Transverse colon (tissue), 4 donors: ENCODE results near the gene COL21A1. TPM values are rescaled to one million over a fixed set of nuclear protein-coding genes. Genes with fewer than 3 reads are reported as not detected.

Experiments
- DNase-seq: peaks from one replicate; pipeline ENCODE4 v3.0.0-alpha.2; 2019
- H3K27ac ChIP-seq, 4 donors: fragments of 200-600 bp; sonication (generic); 2 replicates each; pipeline ENCODE4 v1.5.1; 2016 to 2018; ENCODE audit warnings: inconsistent platforms in 4 of 4
- H3K27me3 ChIP-seq: fragments of 200-600 bp; sonication (generic); 2 replicates; pipeline ENCODE4 v1.5.1; 2017; ENCODE audit warnings: inconsistent platforms
- H3K36me3 ChIP-seq, 4 donors: fragments of 200-600 bp; sonication (generic); 2 replicates each; pipeline ENCODE4 v1.5.1; 2017 to 2019; ENCODE audit warnings: inconsistent platforms in 4 of 4
- H3K4me1 ChIP-seq, 4 donors: fragments of 200-600 bp; sonication (generic); 2 replicates each; pipeline ENCODE4 v1.5.1; 2017 to 2020; ENCODE audit warnings: inconsistent platforms in 4 of 4
- H3K4me3 ChIP-seq, 4 donors: fragments of 200-600 bp; sonication (generic); 1 replicate in 1 of 4; 2 replicates in 3 of 4; pipeline versions ENCODE4 v1.5.1 to v1.6.1; 2017 to 2019; ENCODE audit warnings: inconsistent platforms in 4 of 4
- H3K9me3 ChIP-seq, 2 donors: fragments of 200-600 bp; sonication (generic); 2 replicates each; pipeline ENCODE4 v1.5.1; 2017 to 2019; ENCODE audit warnings: inconsistent platforms in 2 of 2
- CTCF ChIP-seq, 5 experiments: fragments of 200-600 bp in 3 of 5; fragments of 450-650 bp in 2 of 5; sonication (generic) in 3 of 5; IDR thresholded peaks; 1 replicate in 2 of 5; 2 replicates in 3 of 5; pipeline ENCODE4 v1.5.1; 2016 to 2017; ENCODE audit warnings: antibody characterized with exemption in 5 of 5, inconsistent platforms in 3 of 5, mild to moderate bottlenecking in 2 of 5, moderate library complexity in 1 of 5
- EP300 ChIP-seq: sonication (generic); formaldehyde crosslinking; IDR thresholded peaks from one replicate; pipeline ENCODE4 v1.6.1; 2017; ENCODE audit warnings: antibody characterized with exemption, low read depth
- POLR2A ChIP-seq: fragments of 450-650 bp; IDR thresholded peaks from one replicate; pipeline ENCODE4 v1.6.1; 2016; ENCODE audit warnings: antibody characterized with exemption, mild to moderate bottlenecking, moderate library complexity
- POLR2AphosphoS5 ChIP-seq, 3 donors: sonication (generic); formaldehyde crosslinking; IDR thresholded peaks; one replicate each; pipeline ENCODE4 v1.6.1; 2016; ENCODE audit warnings: antibody characterized with exemption in 3 of 3
- WGBS, 2 donors: methylation state at CpG; one replicate each; pipeline ENCODE4 v1.1.5; 2018; ENCODE audit warnings: low coverage in 1 of 2; 5-methylcytosine and 5-hydroxymethylcytosine counted together
- in situ Hi-C, 4 donors: fragments of 200-750 bp; cut with MboI; loops; one replicate each; pipeline versions ENCODE4 v1.15.0 to v1.15.1; 2017; ENCODE audit warnings: low sequenced_read_pairs in 3 of 4, low pct_ligation_motif_present in 1 of 4, low pct_unique_long_range_greater_than_20kb in 1 of 4
- intact Hi-C: fragments of 100-400 bp; cut with DNase I; formaldehyde crosslinking; loops from one replicate; pipeline ENCODE4 v1.15.1; 2023; ENCODE audit warnings: low total_unique reads
- total RNA-seq, 4 donors: library from RNA; depleted of rRNA; stranded (reverse); fragments of >200 nt; gene quantifications; one replicate each; pipeline ENCODE4 v1.1.0, GENCODE V29; 2016

Gene COL21A1
- total RNA-seq, 4 donors from 2014 or later = 0.40 to 5.7 (median 3.3) TPM

- Histone ChIP-seq H3K36me3 (no peaks in the 10 kb centered on the region), H3K27ac (no peak overlapping the region), H3K9me3 (no peaks in the 10 kb centered on the region), H3K4me3 (no peak overlapping the region), H3K4me1 (no peaks in the 10 kb centered on the region), H3K27me3 (no peaks in the 10 kb centered on the region)
- DNase-seq = no peak
- intact Hi-C loops (no loop called here), in situ Hi-C loops (no loop called here)
- WGBS, 2 donors = 56 to 58% methylated on average over 1 of the region's 1 CpG
- TF ChIP-seq POLR2AphosphoS5 (IDR thresholded peaks at IDR 0.05) (no peak), CTCF (IDR thresholded peaks at IDR 0.05) (no peak), POLR2A (no peak), EP300 (no peak)
Observed at GRCh38 chr6:56255349-56255748, 8.0 kb upstream of the COL21A1 start.

GRCh38 chr6:56250266-56250665, 2.9 kb upstream of the COL21A1 start:
- no peak for DNase-seq
- WGBS, 2 donors = 29% methylated on average over 2 of the region's 2 CpGs; no CpG with 5 or more reads in 1 of the 2 donors
- Histone ChIP-seq H3K9me3 (no peaks in the 10 kb centered on the region), H3K4me1 (peaks cover 0 to 13% (median 13%) of the 10 kb centered on the region in 4 donors), H3K27me3 (peaks cover 10% of the 10 kb centered on the region), H3K4me3 (no peak overlapping the region), H3K36me3 (no peaks in the 10 kb centered on the region), H3K27ac (no peak overlapping the region)
- intact Hi-C loops (no loop called here), in situ Hi-C loops (no loop called here)
- TF ChIP-seq EP300 = no peak
- TF ChIP-seq POLR2AphosphoS5 (IDR thresholded peaks at IDR 0.05) = peak in 1 of 3 donors; percentile 60

- in situ Hi-C loops = no loop called here
- H3K27me3 ChIP-seq = peaks cover 10% of the 10 kb centered on the region
- peak overlapping the region in 3 of 4 donors; percentile 11 to 65 (median 55) for H3K27ac ChIP-seq
- 31 to 35% methylated on average over 12 of the region's 12 CpGs for WGBS, 2 donors
- peaks cover 0 to 13% (median 13%) of the 10 kb centered on the region in 4 donors for H3K4me1 ChIP-seq
- no peaks in the 10 kb centered on the region for H3K36me3 ChIP-seq
- intact Hi-C loops = no loop called here
- TF ChIP-seq CTCF (IDR thresholded peaks at IDR 0.05) (no peak), POLR2AphosphoS5 (IDR thresholded peaks at IDR 0.05) (no peak), EP300 (no peak), POLR2A (no peak)
- peak overlapping the region in 3 of 4 donors; percentile 28 to 46 (median 29) for H3K4me3 ChIP-seq
- H3K9me3 ChIP-seq = no peaks in the 10 kb centered on the region
- no peak for DNase-seq
Observed at GRCh38 chr6:56247654-56248122, 308 bp upstream of the COL21A1 start.

GRCh38 chr6:56246541-56246880, 869 bp downstream of the COL21A1 start:
- Histone ChIP-seq H3K36me3 (no peaks in the 10 kb centered on the region), H3K9me3 (no peaks in the 10 kb centered on the region), H3K4me1 (peaks cover 0 to 13% (median 13%) of the 10 kb centered on the region in 4 donors), H3K4me3 (peak overlapping the region in 3 of 4 donors; percentile 28 to 46 (median 29)), H3K27me3 (peaks cover 10% of the 10 kb centered on the region), H3K27ac (peak overlapping the region; percentile 6 to 65 (median 33))
- intact Hi-C loops (no loop called here), in situ Hi-C loops (no loop called here)
- WGBS, 2 donors = 38% methylated on average over 5 of the region's 5 CpGs; no CpG with 5 or more reads in 1 of the 2 donors
- DNase-seq = no peak
- TF ChIP-seq POLR2AphosphoS5 (IDR thresholded peaks at IDR 0.05) = no peak
- TF ChIP-seq CTCF (IDR thresholded peaks at IDR 0.05) = no peak

- Histone ChIP-seq H3K27me3 (peaks cover 10% of the 10 kb centered on the region), H3K36me3 (no peaks in the 10 kb centered on the region), H3K27ac (peak overlapping the region in 3 of 4 donors; percentile 6 to 65 (median 55)), H3K9me3 (no peaks in the 10 kb centered on the region), H3K4me3 (no peak overlapping the region), H3K4me1 (peaks cover 0 to 13% (median 13%) of the 10 kb centered on the region in 4 donors)
- TF ChIP-seq POLR2AphosphoS5 (IDR thresholded peaks at IDR 0.05) (no peak), EP300 (no peak), CTCF (IDR thresholded peaks at IDR 0.05) (no peak), POLR2A (no peak)
- 23 to 24% methylated on average over 2 of the region's 2 CpGs for WGBS, 2 donors
- intact Hi-C loops (no loop called here), in situ Hi-C loops (no loop called here)
- no peak for DNase-seq
Observed at GRCh38 chr6:56245903-56246351, 1.5 kb downstream of the COL21A1 start.
